Spleen (tissue), 11 donors: ENCODE data around the gene JCAD. TPM values are rescaled to one million over a fixed set of nuclear protein-coding genes. Genes with fewer than 3 reads are reported as not detected.

Experiments
- DNase-seq: peaks from one replicate; pipeline ENCODE4 v3.0.0-alpha.2; 2020
- H3K27ac ChIP-seq, 8 donors: fragments of 200-600 bp; sonication (generic) in 7 of 8; 1 replicate in 4 of 8; 2 replicates in 4 of 8; pipeline versions ENCODE4 v1.5.0 to v1.8.0; 2016 to 2021; ENCODE audit warnings: inconsistent platforms in 4 of 8, mild to moderate bottlenecking in 4 of 8, moderate library complexity in 1 of 8
- H3K27me3 ChIP-seq, 7 donors: fragments of 200-600 bp; sonication (generic) in 6 of 7; replicated peaks in 1 of 7; 1 replicate in 4 of 7; 2 replicates in 3 of 7; pipeline versions ENCODE4 v1.5.0 to v1.8.0; 2016 to 2021; ENCODE audit warnings: inconsistent platforms in 3 of 7, mild to moderate bottlenecking in 1 of 7
- H3K36me3 ChIP-seq, 6 donors: fragments of 200-600 bp; sonication (generic) in 5 of 6; 1 replicate in 4 of 6; 2 replicates in 2 of 6; pipeline versions ENCODE4 v1.5.0 to v1.8.0; 2016 to 2021; ENCODE audit warnings: inconsistent platforms in 2 of 6
- H3K4me1 ChIP-seq, 6 donors: fragments of 200-600 bp; sonication (generic) in 5 of 6; 1 replicate in 3 of 6; 2 replicates in 3 of 6; pipeline versions ENCODE4 v1.5.0 to v1.8.0; 2016 to 2021; ENCODE audit warnings: inconsistent platforms in 3 of 6
- H3K4me3 ChIP-seq, 8 donors: fragments of 200-600 bp; sonication (generic) in 7 of 8; 1 replicate in 4 of 8; 2 replicates in 4 of 8; pipeline versions ENCODE4 v1.5.0 to v1.8.0; 2016 to 2021; ENCODE audit warnings: inconsistent platforms in 4 of 8, mild to moderate bottlenecking in 4 of 8, moderate library complexity in 2 of 8
- H3K9me3 ChIP-seq, 8 donors: fragments of 200-600 bp; sonication (generic) in 7 of 8; 1 replicate in 4 of 8; 2 replicates in 4 of 8; pipeline versions ENCODE4 v1.5.0 to v1.8.0; 2016 to 2021; ENCODE audit warnings: inconsistent platforms in 4 of 8
- CTCF ChIP-seq, 11 experiments: fragments of 200-600 bp in 7 of 11; fragments of 450-650 bp in 4 of 11; sonication (generic) in 4 of 11; IDR thresholded peaks in 8 of 11; conservative IDR thresholded peaks in 3 of 11; 1 replicate in 7 of 11; 2 replicates in 4 of 11; pipeline versions ENCODE4 v1.4.0 to v1.8.0; 2016 to 2021; ENCODE audit warnings: antibody characterized with exemption in 11 of 11, inconsistent platforms in 4 of 11, mild to moderate bottlenecking in 1 of 11
- POLR2A ChIP-seq, 3 donors: fragments of 450-650 bp; IDR thresholded peaks; one replicate each; pipeline ENCODE4 v1.5.1; 2017; ENCODE audit warnings: antibody characterized with exemption in 3 of 3, mild to moderate bottlenecking in 1 of 3
- POLR2AphosphoS5 ChIP-seq, 3 donors: sonication (generic); formaldehyde crosslinking; IDR thresholded peaks; one replicate each; pipeline ENCODE4 v1.5.1; 2017; ENCODE audit warnings: antibody characterized with exemption in 3 of 3
- WGBS, 5 donors: extraction: QIAGEN DNeasy Blood & Tissue Kit in 3 of 5; methylation state at CpG; one replicate each; pipeline versions ENCODE4 v1.1.5 to v1.1.7; 2013 to 2018; 5-methylcytosine and 5-hydroxymethylcytosine counted together
- intact Hi-C: fragments of 100-400 bp; cut with DNase I; formaldehyde crosslinking; loops from one replicate; pipeline ENCODE4 v1.15.0; 2023; ENCODE audit warnings: low total_unique reads
- polyA plus RNA-seq, 3 donors: library from polyadenylated mRNA; stranded (reverse); fragments of 200-250 nt; gene quantifications; one replicate each; pipeline ENCODE4 v1.2.1, GENCODE V29; 2013
- total RNA-seq, 7 donors: library from RNA; depleted of rRNA in 3 of 7; stranded (reverse); fragments of >200 nt in 3 of 7; fragmentation: NEBNext Ultra II Directional in 4 of 7; extraction: Animal tissue kit (Norgen Biotek cat#: 25700) in 4 of 7; gene quantifications; one replicate each; pipeline versions ENCODE4 v1.1.0 to v1.2.1, GENCODE V29; 2016 to 2021
- donor health status: healthy with polysubstance abuse.
- donor health status: DM: no; HTN: no; CAD: no; lungs with moderate emphysema.
- donor health status: DM: no; HTN: no; CAD: no.
- donor health status: Bipolar disorder and iron deficiency.
- donor health status: healthy.
- donor health status: DM: no; HTN: no; CAD: no.
- donor health status: DM: yes; HTN: yes; CAD: no.

Gene JCAD
- total and polyA plus RNA-seq, 10 donors = 0.26 to 5.2 (median 1.8) TPM

- H3K4me1 ChIP-seq = no peaks in the 10 kb centered on the region
Observed at GRCh38 chr10:30088178-30088577, 28.8 kb upstream of the JCAD start.

DNA sequence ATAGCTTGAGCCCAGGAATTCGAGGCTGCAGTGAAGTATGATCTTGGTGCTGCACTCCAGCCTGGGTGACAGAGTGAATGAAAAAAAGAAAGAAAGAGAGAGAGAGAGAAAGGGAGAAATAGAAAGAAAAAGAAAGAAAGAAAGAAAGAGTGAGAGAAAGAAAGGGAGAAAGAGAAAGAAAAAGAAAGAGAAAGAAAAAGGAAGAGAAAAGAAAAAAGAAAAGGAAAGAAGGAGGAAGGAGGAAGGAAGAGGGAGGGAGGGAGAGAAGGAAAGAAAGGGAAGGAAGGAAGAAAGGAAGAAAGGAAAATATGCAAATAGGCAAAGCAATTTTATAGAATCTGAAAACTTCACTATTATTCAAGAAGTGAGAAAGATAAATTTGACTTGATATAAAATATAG lies 24.5 kb upstream of the JCAD start:
- no peaks in the 10 kb centered on the region for H3K4me1 ChIP-seq
- H3K27ac ChIP-seq = no peak overlapping the region
- TF ChIP-seq CTCF (IDR thresholded peaks at IDR 0.05 in 8 of 11, conservative IDR thresholded peaks at IDR 0.05 in 3 of 11) = no peak
- TF ChIP-seq POLR2A (IDR thresholded peaks at IDR 0.05) = no peak
- TF ChIP-seq POLR2AphosphoS5 (IDR thresholded peaks at IDR 0.05) = no peak
- H3K27me3 ChIP-seq = peaks cover 0 to 7% (median 0%) of the 10 kb centered on the region in 7 donors
- H3K9me3 ChIP-seq = no peaks in the 10 kb centered on the region
- no peak for DNase-seq
- 52 to 81% (median 71%) methylated on average over 1 of the region's 1 CpG for WGBS, 5 donors
- intact Hi-C loops = no loop called here
- H3K4me3 ChIP-seq = no peak overlapping the region
- H3K36me3 ChIP-seq = no peaks in the 10 kb centered on the region

More at GRCh38 chr10:30088178-30088577, 28.8 kb upstream of the JCAD start:
- intact Hi-C loops = no loop called here
- H3K27ac ChIP-seq = no peak overlapping the region
- no peak overlapping the region for H3K4me3 ChIP-seq
- peaks cover 0 to 5% (median 0%) of the 10 kb centered on the region in 7 donors for H3K27me3 ChIP-seq
- TF ChIP-seq CTCF (IDR thresholded peaks at IDR 0.05 in 8 of 11, conservative IDR thresholded peaks at IDR 0.05 in 3 of 11) = no peak
- TF ChIP-seq POLR2AphosphoS5 (IDR thresholded peaks at IDR 0.05) = no peak
- no peak for TF ChIP-seq POLR2A (IDR thresholded peaks at IDR 0.05)
- 79 to 94% (median 91%) methylated on average over 3 of the region's 3 CpGs for WGBS, 5 donors
- H3K9me3 ChIP-seq = no peaks in the 10 kb centered on the region
- DNase-seq = no peak
- no peaks in the 10 kb centered on the region for H3K36me3 ChIP-seq

GRCh38 chr10:30081182-30081581 lies 21.8 kb upstream of the JCAD start:
- no peak for DNase-seq
- Histone ChIP-seq H3K9me3 (no peaks in the 10 kb centered on the region), H3K27ac (no peak overlapping the region), H3K27me3 (peaks cover 0 to 16% (median 0%) of the 10 kb centered on the region in 7 donors), H3K4me3 (no peak overlapping the region), H3K36me3 (no peaks in the 10 kb centered on the region), H3K4me1 (no peaks in the 10 kb centered on the region)
- intact Hi-C loops = no loop called here
- TF ChIP-seq POLR2A (IDR thresholded peaks at IDR 0.05) (no peak), POLR2AphosphoS5 (IDR thresholded peaks at IDR 0.05) (no peak), CTCF (IDR thresholded peaks at IDR 0.05 in 8 of 11, conservative IDR thresholded peaks at IDR 0.05 in 3 of 11) (no peak)
- 91 to 96% (median 95%) methylated on average over 5 of the region's 5 CpGs for WGBS, 5 donors

DNA sequence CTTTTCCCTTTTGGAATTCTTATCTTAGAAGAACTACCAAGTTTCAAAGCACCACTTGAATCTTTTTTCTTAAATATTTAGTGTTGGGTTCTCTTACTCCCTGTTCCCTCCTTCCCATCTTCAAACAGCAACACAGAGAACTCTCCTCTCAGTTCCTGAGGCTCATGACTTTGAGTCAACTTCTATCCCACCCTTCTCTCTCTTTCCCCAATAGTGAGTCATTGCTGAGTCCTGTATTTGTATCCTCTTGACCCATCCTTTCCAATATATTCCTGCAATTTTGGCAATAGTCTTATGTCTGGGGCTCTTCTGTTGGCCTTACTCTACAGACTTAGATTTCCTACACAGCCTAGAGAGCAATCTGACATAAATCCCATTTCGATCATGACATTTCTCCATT lies 20.8 kb upstream of the JCAD start:
- Histone ChIP-seq H3K9me3 (no peaks in the 10 kb centered on the region), H3K36me3 (no peaks in the 10 kb centered on the region), H3K27me3 (peaks cover 0 to 16% (median 0%) of the 10 kb centered on the region in 7 donors), H3K4me3 (no peak overlapping the region), H3K27ac (no peak overlapping the region), H3K4me1 (no peaks in the 10 kb centered on the region)
- TF ChIP-seq POLR2AphosphoS5 (IDR thresholded peaks at IDR 0.05) (no peak), POLR2A (IDR thresholded peaks at IDR 0.05) (no peak), CTCF (IDR thresholded peaks at IDR 0.05 in 8 of 11, conservative IDR thresholded peaks at IDR 0.05 in 3 of 11) (no peak)
- DNase-seq = no peak
- 85 to 94% (median 93%) methylated on average over 1 of the region's 1 CpG for WGBS, 5 donors
- intact Hi-C loops = no loop called here
